Colonic mucosa (tissue), 4 donors: ENCODE data around the gene CLIC1. TPM values are rescaled to one million over a fixed set of nuclear protein-coding genes. Genes with fewer than 3 reads are reported as not detected.

Source experiments
- DNase-seq: peaks from one replicate; pipeline ENCODE4 v3.0.0-alpha.2; 2020
- H3K27ac ChIP-seq: fragments of 200-600 bp; one replicate; pipeline ENCODE4 v1.8.0; 2021
- H3K27me3 ChIP-seq: fragments of 200-600 bp; one replicate; pipeline ENCODE4 v1.8.0; 2021
- H3K36me3 ChIP-seq: fragments of 200-600 bp; one replicate; pipeline ENCODE4 v1.8.0; 2021
- H3K4me1 ChIP-seq: fragments of 200-600 bp; one replicate; pipeline ENCODE4 v1.8.0; 2021; ENCODE audit warnings: mild to moderate bottlenecking
- H3K4me3 ChIP-seq: fragments of 200-600 bp; one replicate; pipeline ENCODE4 v1.8.0; 2021
- H3K9ac ChIP-seq, 2 donors: one replicate each; pipeline ENCODE4 v1.7.0; 2013; ENCODE audit warnings: control low read depth in 2 of 2, low read depth in 2 of 2, low read length in 2 of 2
- H3K9me3 ChIP-seq: fragments of 200-600 bp; one replicate; pipeline ENCODE4 v1.8.0; 2021
- CTCF ChIP-seq: fragments of 200-600 bp; IDR thresholded peaks from one replicate; pipeline ENCODE4 v1.8.0; 2022; ENCODE audit warnings: antibody characterized with exemption, mild to moderate bottlenecking
- intact Hi-C: fragments of 100-400 bp; cut with DNase I; formaldehyde crosslinking; loops from one replicate; pipeline ENCODE4 v1.14.1; 2022
- total RNA-seq, 2 donors: library from RNA; stranded (reverse); fragmentation: NEBNext Ultra II Directional in 1 of 2; extraction: Animal tissue kit (Norgen Biotek cat#: 25700) in 1 of 2; gene quantifications; one replicate each; pipeline ENCODE4 v1.2.1, GENCODE V29; 2021
- donor health status: healthy.
- donor health status: DM: no; HTN: no; CAD: no.
- donor health status: DM: no; HTN: no; CAD: no.

CLIC1 gene
- total RNA-seq, 2 donors from 2014 or later, result 622 to 646 TPM

GRCh38 chr6:31721351-31722020, 14.8 kb downstream of the CLIC1 start, which contains the start of gene LY6G6C:
LY6G6C (minus strand) TSS chr6:31721746; CDS start chr6:31721679, 67 bp downstream.
- DNase-seq, result no peak
- no peaks in the 10 kb centered on the region for H3K27me3 ChIP-seq
- TF ChIP-seq CTCF, result no peak
- no peak within 1 kb of the TSS for H3K27ac ChIP-seq
- H3K36me3 ChIP-seq, result no peaks in the 10 kb centered on the region
- intact Hi-C loops, result no loop called here
- no peak within 1 kb of the TSS for H3K9ac ChIP-seq
- H3K4me3 ChIP-seq, result no peak within 1 kb of the TSS
- H3K4me1 ChIP-seq, result no peaks in the 10 kb centered on the region
- no peaks in the 10 kb centered on the region for H3K9me3 ChIP-seq

- Histone ChIP-seq H3K9ac (no peak overlapping the region), H3K9me3 (no peaks in the 10 kb centered on the region), H3K4me3 (no peak overlapping the region), H3K27me3 (no peaks in the 10 kb centered on the region), H3K36me3 (no peaks in the 10 kb centered on the region), H3K27ac (no peak overlapping the region), H3K4me1 (no peaks in the 10 kb centered on the region)
- intact Hi-C loops, result no loop called here
- TF ChIP-seq CTCF, result no peak
- DNase-seq, result no peak
Measured at GRCh38 chr6:31720196-31720770, 16.0 kb downstream of the CLIC1 start.

- DNase-seq, result no peak
- H3K9ac ChIP-seq, result no peak overlapping the region
- no peaks in the 10 kb centered on the region for H3K36me3 ChIP-seq
- no peaks in the 10 kb centered on the region for H3K9me3 ChIP-seq
- H3K4me1 ChIP-seq, result peaks cover under 1% of the 10 kb centered on the region
- H3K27ac ChIP-seq, result no peak overlapping the region
- TF ChIP-seq CTCF, result no peak
- intact Hi-C loops, result no loop called here
- H3K4me3 ChIP-seq, result no peak overlapping the region
- H3K27me3 ChIP-seq, result no peaks in the 10 kb centered on the region
Measured at GRCh38 chr6:31719001-31719400, 17.3 kb downstream of the CLIC1 start.

- H3K4me1 ChIP-seq, result peaks cover 5% of the 10 kb centered on the region
- H3K27ac ChIP-seq, result no peak overlapping the region
- no peak for TF ChIP-seq CTCF
- H3K27me3 ChIP-seq, result no peaks in the 10 kb centered on the region
- intact Hi-C loops, result no loop called here
- H3K4me3 ChIP-seq, result no peak overlapping the region
- H3K9me3 ChIP-seq, result no peaks in the 10 kb centered on the region
- H3K36me3 ChIP-seq, result no peaks in the 10 kb centered on the region
- no peak overlapping the region for H3K9ac ChIP-seq
- DNase-seq, result peak; percentile 89
Measured at GRCh38 chr6:31718265-31718664, 18.1 kb downstream of the CLIC1 start.

- Histone ChIP-seq H3K4me3 (no peak overlapping the region), H3K9ac (no peak overlapping the region), H3K27ac (no peak overlapping the region), H3K27me3 (no peaks in the 10 kb centered on the region), H3K36me3 (no peaks in the 10 kb centered on the region), H3K4me1 (peaks cover 5% of the 10 kb centered on the region), H3K9me3 (no peaks in the 10 kb centered on the region)
- no peak for DNase-seq
- intact Hi-C loops, result no loop called here
- TF ChIP-seq CTCF, result no peak
Measured at GRCh38 chr6:31717499-31718222, 18.7 kb downstream of the CLIC1 start.
